GM21825 (cell line): ENCODE data around the gene GJB2.
A peak's percentile ranks its signal among the peaks of the same experiment; 100 is the strongest.

Source experiments
- ATAC-seq: cut with Tn5 transposase; IDR thresholded peaks from one replicate; pipeline ENCODE4 v1.9.1; 2021; ENCODE audit warnings: mild to moderate bottlenecking, moderate library complexity; ENCODE audit not compliant: unreplicated experiment

Gene GJB2

GRCh38 chr13:20193162-20193906, 596 bp upstream of the GJB2 start:
- no peak for ATAC-seq

DNA sequence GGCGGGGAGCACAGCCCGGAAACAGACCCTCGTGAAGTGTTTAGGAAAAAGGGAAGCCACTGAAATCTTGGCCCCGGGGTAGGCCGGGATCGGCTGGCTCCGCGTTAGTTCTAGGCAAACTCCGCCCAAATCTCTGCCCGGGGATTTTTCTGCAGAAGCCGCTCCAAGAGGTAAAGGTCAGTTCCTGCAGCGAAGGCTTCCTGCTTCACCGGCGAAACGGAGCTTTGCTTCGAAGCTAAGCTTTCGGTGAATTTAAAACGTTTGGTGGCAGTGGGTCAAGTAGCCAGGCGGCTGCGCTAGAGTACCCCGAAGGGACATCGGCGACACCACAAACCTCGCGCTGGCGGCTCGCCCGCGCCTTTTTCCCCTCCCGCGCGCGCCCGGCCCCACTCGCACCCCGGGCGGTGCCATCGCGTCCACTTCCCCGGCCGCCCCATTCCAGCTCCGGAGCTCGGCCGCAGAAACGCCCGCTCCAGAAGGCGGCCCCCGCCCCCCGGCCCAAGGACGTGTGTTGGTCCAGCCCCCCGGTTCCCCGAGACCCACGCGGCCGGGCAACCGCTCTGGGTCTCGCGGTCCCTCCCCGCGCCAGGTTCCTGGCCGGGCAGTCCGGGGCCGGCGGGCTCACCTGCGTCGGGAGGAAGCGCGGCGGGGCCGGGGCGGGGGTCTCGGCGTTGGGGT, 441 bp downstream of the GJB2 start:
- ATAC-seq, result no peak

DNA sequence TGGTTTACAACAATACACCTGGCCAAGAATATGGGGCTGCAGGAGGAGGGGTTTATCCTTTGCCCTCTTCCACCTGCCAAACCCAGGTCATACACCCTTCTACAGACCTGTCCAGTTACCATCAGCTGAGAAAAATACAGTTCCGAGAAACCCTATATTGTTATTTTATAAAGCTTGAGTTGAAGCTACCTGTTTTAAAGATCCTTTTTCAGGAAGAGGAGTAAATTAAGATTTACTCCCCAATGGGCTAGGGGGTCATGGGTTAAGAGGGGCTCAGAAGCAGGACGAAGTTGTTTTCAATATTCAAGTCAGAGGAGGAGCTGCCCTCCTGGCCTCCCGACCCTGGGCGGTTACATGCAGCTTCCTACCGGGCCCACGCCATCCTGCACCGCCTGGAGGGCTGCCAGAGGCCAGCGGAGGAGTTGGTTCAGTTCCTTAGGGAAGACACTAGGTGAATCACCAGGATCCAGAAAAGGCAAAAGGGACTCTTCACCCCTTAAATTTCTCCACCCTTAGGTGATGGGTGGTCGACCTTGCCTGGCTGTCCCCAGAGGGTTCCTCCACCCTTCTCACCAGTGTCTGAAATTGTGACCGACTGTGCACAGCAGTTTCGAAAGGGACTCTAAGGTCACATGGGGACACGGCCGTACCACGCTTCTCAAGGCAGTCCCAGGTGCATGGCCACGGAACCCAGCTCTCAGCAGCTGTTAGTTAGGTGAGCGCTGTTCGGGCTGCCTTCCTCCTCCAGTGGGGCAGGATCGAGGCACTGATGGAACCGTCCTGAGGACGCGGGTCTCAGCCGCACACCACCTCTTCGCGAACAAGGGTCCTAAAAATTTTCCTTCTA, 1.2 kb downstream of the GJB2 start:
- no peak for ATAC-seq

- no peak for ATAC-seq
Measured at GRCh38 chr13:20190481-20191310, 2.0 kb downstream of the GJB2 start.

- no peak for ATAC-seq
Measured at GRCh38 chr13:20190076-20190475, 2.7 kb downstream of the GJB2 start.

GRCh38 chr13:20188667-20189553, 3.8 kb downstream of the GJB2 start:
- no peak for ATAC-seq

GRCh38 chr13:20186771-20187170, 6.0 kb downstream of the GJB2 start:
- ATAC-seq, result no peak

GRCh38 chr13:20185366-20186056, 7.2 kb downstream of the GJB2 start:
- ATAC-seq, result no peak

GRCh38 chr13:20182231-20182846, 10.4 kb downstream of the GJB2 start:
- peak; percentile 63 for ATAC-seq

GRCh38 chr13:20181188-20181587, 11.6 kb downstream of the GJB2 start:
- ATAC-seq, result no peak

DNA sequence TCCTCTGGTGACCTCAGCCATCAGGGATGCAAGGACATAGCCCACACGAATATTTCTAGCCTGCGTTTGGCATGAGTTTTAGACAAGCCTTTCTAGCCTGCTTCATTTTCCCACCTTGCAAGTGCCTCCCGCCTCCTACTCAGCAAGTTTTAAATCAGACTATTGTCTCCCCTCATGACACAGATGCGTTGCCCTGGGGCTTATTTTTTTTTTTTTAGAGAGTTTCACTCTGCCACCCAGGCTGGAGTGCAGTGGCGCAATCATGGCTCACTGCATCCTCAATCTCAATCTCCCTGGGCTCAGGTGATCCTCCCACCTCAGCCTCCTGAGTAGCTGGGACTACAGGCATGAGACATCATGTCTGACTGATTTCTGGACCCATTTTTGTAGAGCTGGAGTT, 14.6 kb downstream of the GJB2 start:
- no peak for ATAC-seq

- no peak for ATAC-seq
Measured at GRCh38 chr13:20177049-20177831, 15.5 kb downstream of the GJB2 start.

DNA sequence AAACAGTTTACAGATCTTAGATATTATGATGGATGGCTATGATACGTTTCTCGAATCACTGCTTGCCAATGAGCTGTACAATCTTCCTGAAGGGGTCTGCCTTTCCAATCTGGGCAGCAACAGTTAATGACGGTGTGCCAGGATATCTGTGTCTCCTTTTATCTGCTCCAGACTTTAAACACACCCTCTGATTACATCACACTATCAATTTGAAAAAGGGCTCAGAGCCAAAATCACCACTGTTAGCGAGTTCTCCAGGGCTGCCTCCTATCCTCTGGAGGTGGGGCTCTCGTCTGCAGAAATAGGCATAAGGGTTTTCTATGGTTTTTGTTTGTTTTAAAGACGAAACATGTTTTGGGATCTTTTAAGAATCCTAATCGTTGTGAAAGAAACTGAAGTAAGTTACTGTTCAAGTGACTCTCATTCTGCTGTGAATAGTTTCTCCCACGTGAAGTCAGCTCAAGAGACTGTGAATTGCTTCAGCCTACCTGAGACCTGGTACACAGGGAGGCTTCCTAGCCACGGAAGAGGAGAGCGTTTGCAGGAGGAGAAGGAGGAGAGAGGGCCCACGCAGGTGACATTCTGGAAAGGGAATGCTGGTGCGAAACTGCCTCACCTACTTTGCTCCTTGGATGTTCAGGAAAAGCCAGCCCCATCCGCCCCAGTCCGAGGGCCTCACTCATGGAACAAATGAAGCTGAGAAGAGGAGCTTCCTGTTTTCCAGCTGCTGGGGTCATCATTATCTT, 16.7 kb downstream of the GJB2 start:
- no peak for ATAC-seq

- ATAC-seq, result no peak
Measured at GRCh38 chr13:20175406-20175794, 17.3 kb downstream of the GJB2 start.

- peak; percentile 87 for ATAC-seq
Measured at GRCh38 chr13:20174656-20175405, 17.9 kb downstream of the GJB2 start.

- ATAC-seq, result no peak
Measured at GRCh38 chr13:20173116-20173746, 19.5 kb downstream of the GJB2 start.
